ENCODE data around the gene ZNF804A.

ZNF804A gene

GRCh38 chr2:184602734-184603133, 4.4 kb downstream of the ZNF804A start (continued):
- TF ChIP-seq PATZ1 (CRISPR knock-in tag; IDR thresholded peaks at IDR 0.05; ENCODE audit: borderline replicate concordance) = no peak
- TF ChIP-seq POU6F1 (CRISPR knock-in tag; IDR thresholded peaks at IDR 0.05; ENCODE audit: borderline replicate concordance, low read depth) = no peak
- no peak for TF ChIP-seq PPARA (CRISPR knock-in tag; IDR thresholded peaks at IDR 0.05; ENCODE audit: borderline replicate concordance)
- TF ChIP-seq ISL1 (CRISPR knock-in tag; IDR thresholded peaks at IDR 0.05) = peak; percentile 25; the same call in 1 of the 2 replicates
- TF ChIP-seq TCF4 (CRISPR knock-in tag; IDR thresholded peaks at IDR 0.05; ENCODE audit: borderline replicate concordance) = peak; percentile 97
- no peak for TF ChIP-seq ZNF565 (CRISPR knock-in tag; conservative IDR thresholded peaks at IDR 0.05; ENCODE audit: low read depth)
- peak; percentile 66; the same call in 1 of the 2 replicates for TF ChIP-seq GLIS3 (CRISPR knock-in tag; IDR thresholded peaks at IDR 0.05)

- no peak for ATAC-seq
- TF ChIP-seq ZC3H10 (CRISPR knock-in tag; IDR thresholded peaks at IDR 0.05) (no peak), POU6F1 (CRISPR knock-in tag; IDR thresholded peaks at IDR 0.05; ENCODE audit: borderline replicate concordance, low read depth) (no peak)
These were observed 12.6 kb downstream of the ZNF804A start for GRCh38 chr2:184610891-184611290.

- TF ChIP-seq CREB5 (CRISPR knock-in tag; IDR thresholded peaks at IDR 0.05; ENCODE audit: low read depth) = no peak
- TF ChIP-seq ZC3H10 (CRISPR knock-in tag; IDR thresholded peaks at IDR 0.05) = no peak
- no peak for TF ChIP-seq ZNF8 (CRISPR knock-in tag; IDR thresholded peaks at IDR 0.05)
- no peak for TF ChIP-seq CSDC2 (CRISPR knock-in tag; IDR thresholded peaks at IDR 0.05)
- no peak for TF ChIP-seq ESRRG (CRISPR knock-in tag; IDR thresholded peaks at IDR 0.05)
- TF ChIP-seq ZFP30 (CRISPR knock-in tag; IDR thresholded peaks at IDR 0.05) = no peak
- no peak for TF ChIP-seq ZNF70 (CRISPR knock-in tag; IDR thresholded peaks at IDR 0.05)
- no peak for TF ChIP-seq ZFP3 (CRISPR knock-in tag; IDR thresholded peaks at IDR 0.05)
- no peak for TF ChIP-seq RARB (CRISPR knock-in tag; IDR thresholded peaks at IDR 0.05)
- no peak for TF ChIP-seq POU6F1 (CRISPR knock-in tag; IDR thresholded peaks at IDR 0.05; ENCODE audit: borderline replicate concordance, low read depth)
- no peak for TF ChIP-seq SNAI2 (CRISPR knock-in tag; IDR thresholded peaks at IDR 0.05)
- TF ChIP-seq PPARA (CRISPR knock-in tag; IDR thresholded peaks at IDR 0.05; ENCODE audit: borderline replicate concordance) = no peak
- no peak for TF ChIP-seq OSR1 (CRISPR knock-in tag; IDR thresholded peaks at IDR 0.05)
- no peak for TF ChIP-seq BACH2 (CRISPR knock-in tag; IDR thresholded peaks at IDR 0.05; ENCODE audit: borderline replicate concordance)
- no peak for TF ChIP-seq GLIS3 (CRISPR knock-in tag; IDR thresholded peaks at IDR 0.05)
- no peak for TF ChIP-seq CSRNP3 (CRISPR knock-in tag; IDR thresholded peaks at IDR 0.05)
- no peak for TF ChIP-seq ISL1 (CRISPR knock-in tag; IDR thresholded peaks at IDR 0.05)
- TF ChIP-seq ZNF565 (CRISPR knock-in tag; conservative IDR thresholded peaks at IDR 0.05; ENCODE audit: low read depth) = no peak
- no peak for TF ChIP-seq TOX (CRISPR knock-in tag; IDR thresholded peaks at IDR 0.05; ENCODE audit: borderline replicate concordance)
- no peak for TF ChIP-seq TSHZ2 (CRISPR knock-in tag; IDR thresholded peaks at IDR 0.05)
- no peak for ATAC-seq
These were observed 13.2 kb downstream of the ZNF804A start for GRCh38 chr2:184611361-184612085.

Data from SK-N-SH treated with all-trans-retinoic acid at 6 μM for 48 hours (cell line).